IMR-90 (cell line): ENCODE data around the gene HS3ST5. TPM values are rescaled to one million over a fixed set of nuclear protein-coding genes. Genes with fewer than 3 reads are reported as not detected.

Source experiments
- ATAC-seq: fragments of 200-7000 bp; cut with Tn5 transposase; 2 replicates; pipeline ENCODE4 v1.9.1; 2020; ENCODE audit warnings: low read depth, mild to moderate bottlenecking, moderate library complexity
- BruUV-seq: library from RNA; stranded (reverse); fragments of 400-500 nt; replicated peaks from 2 replicates; lab custom pipeline; 2021; lab: Mats Ljungman, UMichigan
- CTCF ChIA-PET: fragments of 300-600 bp; formaldehyde crosslinking; extraction: SDS; loops from one replicate; lab custom pipeline; 2021; ENCODE audit warnings: antibody characterized with exemption; lab: Yijun Ruan, JAX
- POLR2A ChIA-PET: fragments of 300-600 bp; sonication (Branson Sonifier 250); formaldehyde crosslinking; loops from one replicate; lab custom pipeline; 2022; ENCODE audit warnings: antibody characterized with exemption; ENCODE audit not compliant: unreplicated experiment; lab: Charles Lee
- DNase-seq: peaks from one replicate; pipeline ENCODE4 v3.0.0; 2013
- H2AFZ ChIP-seq: replicated peaks from 2 replicates; pipeline ENCODE3; 2013; ENCODE audit warnings: low read length, mild to moderate bottlenecking; ENCODE audit not compliant: poor library complexity
- H2AK5ac ChIP-seq: 2 replicates; pipeline ENCODE4 v1.6.1; 2013; ENCODE audit warnings: low read depth, low read length, inconsistent platforms
- H2AK9ac ChIP-seq: replicated peaks from 2 replicates; pipeline ENCODE3; 2013; ENCODE audit warnings: mild to moderate bottlenecking, low read depth, low read length, moderate library complexity; ENCODE audit not compliant: poor library complexity
- H2BK120ac ChIP-seq: 2 replicates; pipeline ENCODE4 v1.6.1; 2013; ENCODE audit warnings: low read depth, low read length, inconsistent platforms
- H2BK15ac ChIP-seq: 3 replicates; pipeline ENCODE4 v1.6.1; 2013; ENCODE audit warnings: low read depth, low read length, inconsistent platforms
- H2BK20ac ChIP-seq: 2 replicates; pipeline ENCODE4 v1.6.1; 2013; ENCODE audit warnings: low read depth, mild to moderate bottlenecking, inconsistent platforms, low read length, moderate library complexity
- H2BK5ac ChIP-seq: 2 replicates; pipeline ENCODE4 v1.6.1; 2013; ENCODE audit warnings: mild to moderate bottlenecking, low read depth, low read length, inconsistent platforms; ENCODE audit not compliant: poor library complexity, severe bottlenecking
- H3K14ac ChIP-seq: replicated peaks from 2 replicates; pipeline ENCODE4 v1.6.1; 2013; ENCODE audit warnings: low read depth, low read length, inconsistent platforms
- H3K18ac ChIP-seq: 2 replicates; pipeline ENCODE4 v1.6.1; 2013; ENCODE audit warnings: low read depth, low read length, control low read depth
- H3K23ac ChIP-seq: 2 replicates; pipeline ENCODE4 v1.6.1; 2013; ENCODE audit warnings: low read depth, low read length, inconsistent platforms
- H3K27ac ChIP-seq: 2 replicates; pipeline ENCODE4 v1.5.1; 2013; ENCODE audit warnings: mild to moderate bottlenecking, control low read depth, low read length; ENCODE audit not compliant: insufficient read depth
- H3K27me3 ChIP-seq: 2 replicates; pipeline ENCODE4 v1.6.1; 2013; ENCODE audit warnings: low read length; ENCODE audit not compliant: control insufficient read depth, insufficient read depth
- H3K36me3 ChIP-seq: 2 replicates; pipeline ENCODE4 v1.6.1; 2013; ENCODE audit warnings: low read length, mixed read lengths; ENCODE audit not compliant: control insufficient read depth, insufficient read depth
- H3K4ac ChIP-seq: 2 replicates; pipeline ENCODE4 v1.6.1; 2013; ENCODE audit warnings: low read depth, low read length, inconsistent platforms
- H3K4me1 ChIP-seq: 2 replicates; pipeline ENCODE4 v1.6.1; 2013; ENCODE audit warnings: low read length, mixed read lengths; ENCODE audit not compliant: control insufficient read depth, insufficient read depth
- H3K4me2 ChIP-seq: 2 replicates; pipeline ENCODE4 v1.6.1; 2013; ENCODE audit warnings: low read depth, mild to moderate bottlenecking, control low read depth, low read length, moderate library complexity
- H3K4me3 ChIP-seq: 2 replicates; pipeline ENCODE4 v1.5.1; 2013; ENCODE audit warnings: low read depth, mild to moderate bottlenecking, control low read depth, low read length, moderate library complexity; ENCODE audit not compliant: insufficient read depth
- H3K56ac ChIP-seq: 2 replicates; pipeline ENCODE4 v1.6.1; 2013; ENCODE audit warnings: low read length, inconsistent platforms; ENCODE audit not compliant: insufficient read depth; ENCODE audit errors: extremely low read depth
- H3K79me1 ChIP-seq, 2 experiments: 2 replicates each; pipeline ENCODE4 v1.6.1; 2013; ENCODE audit warnings: low read length in 2 of 2, inconsistent platforms in 1 of 2, low read depth in 1 of 2
- H3K9ac ChIP-seq: 2 replicates; pipeline ENCODE4 v1.6.1; 2013; ENCODE audit warnings: low read depth, low read length, control low read depth
- H3K9me1 ChIP-seq: 2 replicates; pipeline ENCODE4 v1.6.1; 2013; ENCODE audit warnings: low read length, inconsistent platforms; ENCODE audit not compliant: insufficient read depth
- H3K9me3 ChIP-seq: 2 replicates; pipeline ENCODE4 v1.6.1; 2013; ENCODE audit warnings: low read length; ENCODE audit not compliant: control insufficient read depth, insufficient read depth
- H4K20me1 ChIP-seq: 2 replicates; pipeline ENCODE4 v1.6.1; 2013; ENCODE audit warnings: low read length, inconsistent platforms; ENCODE audit not compliant: insufficient read depth
- H4K5ac ChIP-seq: 2 replicates; pipeline ENCODE4 v1.6.1; 2013; ENCODE audit warnings: mild to moderate bottlenecking, low read depth, low read length, control low read depth
- H4K8ac ChIP-seq, 2 experiments: 2 replicates each; pipeline ENCODE4 v1.6.1; 2013; ENCODE audit warnings: low read depth in 2 of 2, low read length in 2 of 2, control low read depth in 1 of 2, inconsistent platforms in 1 of 2
- H4K91ac ChIP-seq: 2 replicates; pipeline ENCODE4 v1.6.1; 2013; ENCODE audit warnings: low read depth, low read length, inconsistent platforms; ENCODE audit not compliant: insufficient read depth
- MXI1 ChIP-seq: IDR thresholded peaks from 2 replicates; pipeline ENCODE4 v1.6.1; 2012; ENCODE audit warnings: low read depth, mild to moderate bottlenecking, low read length, moderate library complexity, borderline replicate concordance
- dilution Hi-C: fragments of 300-500 bp; cut with HindIII; formaldehyde crosslinking; loops from one replicate; pipeline ENCODE4 v1.14.3; 2018; ENCODE audit warnings: low sequenced_read_pairs; ENCODE audit not compliant: unreplicated experiment
- in situ Hi-C: fragments of 300-500 bp; cut with MboI; formaldehyde crosslinking; loops from 3 replicates; pipeline ENCODE4 v1.14.3; 2019; ENCODE audit warnings: low sequenced_read_pairs, inconsistent platforms, mixed read lengths
- intact Hi-C: fragments of 100-400 bp; cut with micrococcal nuclease; formaldehyde crosslinking; loops from 2 replicates; pipeline ENCODE4 v1.10.0; 2022
- polyA plus RNA-seq, 3 experiments: library from polyadenylated mRNA; depleted of rRNA; stranded (reverse); fragments of >200 nt; gene quantifications; 2 replicates each; pipeline ENCODE4 v1.2.3, GENCODE V29; 2012; ENCODE audit warnings: low replicate concordance in 1 of 3
- total RNA-seq: library from RNA; depleted of rRNA; stranded (reverse); fragments of >200 nt; gene quantifications from 2 replicates; pipeline ENCODE4 v1.2.3, GENCODE V29; 2012
- TF ChIP-seq, protein P1 (sequence below): fragments of 150-350 bp; IDR thresholded peaks from 2 replicates; pipeline ENCODE4 v1.6.1; 2017; ENCODE audit warnings: mild to moderate bottlenecking, antibody characterized with exemption, low read length, low read depth

The HS3ST5 gene
- total and polyA plus RNA-seq, 2 of the 4 experiments (the other 2 are of a cell fraction), result not detected

DNA sequence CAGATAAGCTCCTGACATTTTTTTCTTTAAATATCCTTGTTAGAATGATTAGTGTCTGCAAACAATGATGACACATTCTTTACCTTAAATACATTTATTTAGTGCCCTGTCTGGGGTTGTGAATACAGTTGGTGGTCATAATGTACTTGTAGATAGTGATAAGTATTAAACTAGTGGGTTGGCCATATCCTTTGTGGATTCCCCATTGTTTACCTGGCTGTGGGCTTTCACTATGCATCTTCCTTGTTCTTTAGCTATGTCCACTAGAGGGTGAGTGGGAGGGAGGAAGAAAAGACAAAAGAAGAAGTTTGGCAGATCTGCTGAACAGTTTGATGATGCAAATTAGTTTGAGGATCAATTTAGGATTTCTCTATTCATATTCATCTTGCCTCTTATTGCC lies 15.7 kb downstream of the HS3ST5 start:
- Histone ChIP-seq H3K14ac (no peak overlapping the region), H3K4me2 (no peak overlapping the region), H3K4me1 (no peaks in the 10 kb centered on the region), H2BK15ac (no peak overlapping the region), H3K23ac (no peak overlapping the region), H4K5ac (no peak overlapping the region), H3K18ac (no peak overlapping the region), H3K56ac (no peak overlapping the region), H3K79me1 (no peaks in the 10 kb centered on the region), H2AK5ac (no peak overlapping the region), H3K27me3 (no peaks in the 10 kb centered on the region), H2BK5ac (no peak overlapping the region), H2AFZ (no peak overlapping the region), H4K20me1 (no peaks in the 10 kb centered on the region), H2BK120ac (no peak overlapping the region), H2BK20ac (no peak overlapping the region), H3K27ac (no peak overlapping the region), H3K36me3 (no peaks in the 10 kb centered on the region), H3K9me3 (no peaks in the 10 kb centered on the region), H4K91ac (no peak overlapping the region), H4K8ac (no peak overlapping the region), H3K9ac (no peak overlapping the region), H3K4me3 (no peak overlapping the region), H2AK9ac (no peak overlapping the region), H3K9me1 (no peaks in the 10 kb centered on the region), H3K4ac (no peak overlapping the region)
- dilution Hi-C loops, result no loop called here
- no TSS peak for BruUV-seq
- intact Hi-C loops, result no loop called here
- POLR2A ChIA-PET, result no interaction called here
- no peak for DNase-seq
- in situ Hi-C loops, result no loop called here
- no peak for ATAC-seq
- CTCF ChIA-PET, result interaction anchor here (0.6 kb wide), 1 partner anchor 127 kb away, joined by 3 read pairs; no protein-coding TSS in a partner anchor
- TF ChIP-seq, protein P1, sequence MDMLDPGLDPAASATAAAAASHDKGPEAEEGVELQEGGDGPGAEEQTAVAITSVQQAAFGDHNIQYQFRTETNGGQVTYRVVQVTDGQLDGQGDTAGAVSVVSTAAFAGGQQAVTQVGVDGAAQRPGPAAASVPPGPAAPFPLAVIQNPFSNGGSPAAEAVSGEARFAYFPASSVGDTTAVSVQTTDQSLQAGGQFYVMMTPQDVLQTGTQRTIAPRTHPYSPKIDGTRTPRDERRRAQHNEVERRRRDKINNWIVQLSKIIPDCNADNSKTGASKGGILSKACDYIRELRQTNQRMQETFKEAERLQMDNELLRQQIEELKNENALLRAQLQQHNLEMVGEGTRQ, result no peak
- no peak for TF ChIP-seq MXI1
